HUES48 (cell line): ENCODE data around the gene HNRNPAB.
"Not testable (repeated sequence)": the region's sequence is repeated elsewhere in the genome, so short reads cannot be mapped to it uniquely, and the experiment has no call there.

Source experiments
- H3K27ac ChIP-seq: one replicate; pipeline ENCODE4 v1.7.0; 2013; ENCODE audit warnings: low read depth, low read length, inconsistent platforms
- H3K27me3 ChIP-seq: 2 replicates; pipeline ENCODE4 v1.6.1; 2013; ENCODE audit warnings: mild to moderate bottlenecking, low read length; ENCODE audit not compliant: control insufficient read depth, insufficient read depth
- H3K36me3 ChIP-seq: 2 replicates; pipeline ENCODE4 v1.6.1; 2013; ENCODE audit warnings: low read length; ENCODE audit not compliant: control insufficient read depth, insufficient read depth
- H3K4me1 ChIP-seq: 2 replicates; pipeline ENCODE4 v1.6.1; 2013; ENCODE audit warnings: mild to moderate bottlenecking, low read length; ENCODE audit not compliant: control insufficient read depth, insufficient read depth
- H3K4me3 ChIP-seq: 2 replicates; pipeline ENCODE4 v1.5.1; 2013; ENCODE audit warnings: mild to moderate bottlenecking, low read depth, low read length
- H3K9ac ChIP-seq: 2 replicates; pipeline ENCODE4 v1.6.1; 2013; ENCODE audit warnings: mild to moderate bottlenecking, low read depth, low read length, moderate library complexity
- H3K9me3 ChIP-seq: 2 replicates; pipeline ENCODE4 v1.6.1; 2013; ENCODE audit warnings: low read length; ENCODE audit not compliant: control insufficient read depth, insufficient read depth

The HNRNPAB gene

DNA sequence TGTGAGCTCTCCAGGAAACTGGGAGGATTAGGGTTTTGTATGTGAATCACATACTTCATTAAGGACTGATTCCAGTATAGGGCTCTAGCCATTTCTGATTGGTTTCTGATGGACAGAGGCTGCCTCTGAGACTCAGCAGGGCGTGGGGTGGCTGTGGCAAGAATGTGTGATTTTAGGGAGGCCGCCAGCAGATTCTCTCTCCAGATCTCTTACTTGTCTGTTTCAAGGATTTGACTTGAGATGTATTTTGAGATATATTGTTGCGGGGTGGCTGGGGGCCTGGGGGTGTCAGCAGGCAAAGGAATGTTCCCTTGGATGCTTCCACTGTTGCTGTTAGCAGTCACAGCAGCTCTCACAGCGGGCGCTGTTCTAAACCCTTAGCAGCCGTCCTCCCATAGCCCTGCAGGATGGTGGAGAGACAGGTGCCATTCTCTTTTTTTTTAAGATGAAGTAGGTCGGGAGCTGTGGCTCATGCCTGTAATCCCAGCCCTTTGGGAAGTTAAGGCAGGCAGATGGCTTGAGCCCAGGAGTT lies 8.0 kb upstream of the HNRNPAB start:
- H3K4me3 ChIP-seq = no peak overlapping the region
- peaks cover 2% of the 10 kb centered on the region; the same call in 1 of the 2 replicates for H3K9me3 ChIP-seq
- no peaks in the 10 kb centered on the region for H3K36me3 ChIP-seq
- H3K27ac ChIP-seq = peak overlapping the region; percentile 10
- no peak overlapping the region for H3K9ac ChIP-seq
- no peaks in the 10 kb centered on the region for H3K27me3 ChIP-seq
- H3K4me1 ChIP-seq = peaks cover 5% of the 10 kb centered on the region

DNA sequence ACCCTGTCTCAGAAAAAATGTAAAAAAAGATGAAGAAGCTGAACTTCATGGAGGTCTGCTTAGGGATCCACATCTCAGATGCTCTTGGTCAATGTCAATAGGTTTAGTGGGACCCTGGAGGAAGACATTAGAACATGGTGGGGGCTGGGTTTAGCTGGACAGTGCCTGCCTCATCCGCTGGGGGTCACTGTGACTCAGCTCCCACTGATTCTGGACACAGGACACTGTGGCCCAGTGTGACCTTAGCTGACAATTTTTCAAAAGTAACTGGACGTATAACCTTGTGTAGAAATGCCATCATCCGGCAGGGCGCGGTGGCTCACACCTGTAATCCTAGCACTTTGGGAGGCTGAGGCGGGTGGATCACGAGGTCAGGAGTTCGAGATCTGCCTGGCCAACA lies 7.3 kb upstream of the HNRNPAB start:
- Histone ChIP-seq H3K27ac (no peak overlapping the region), H3K4me1 (peaks cover 5% of the 10 kb centered on the region), H3K9ac (no peak overlapping the region), H3K9me3 (peaks cover 2% of the 10 kb centered on the region; the same call in 1 of the 2 replicates), H3K4me3 (no peak overlapping the region), H3K27me3 (peaks cover 3% of the 10 kb centered on the region; the same call in 1 of the 2 replicates), H3K36me3 (no peaks in the 10 kb centered on the region)

DNA sequence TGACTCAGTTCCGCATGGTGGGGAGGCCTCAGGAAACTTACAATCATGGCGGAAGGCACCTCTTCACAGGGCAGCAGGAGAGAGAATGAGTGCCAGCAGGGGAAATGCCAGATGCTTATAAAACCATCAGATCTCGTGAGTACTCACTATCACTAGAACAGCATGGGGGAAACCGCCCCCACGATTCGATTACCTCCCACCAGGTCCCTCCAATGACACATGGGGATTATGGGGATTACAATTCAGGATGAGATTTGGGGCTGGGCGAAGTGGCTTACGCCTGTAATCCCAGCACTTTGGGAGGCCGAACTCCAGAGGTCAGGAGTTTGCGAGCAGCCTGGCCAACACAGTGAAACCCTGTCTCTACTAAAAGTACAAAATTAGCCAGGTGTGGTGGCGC lies 6.2 kb upstream of the HNRNPAB start:
- H3K9ac ChIP-seq, H3K4me1 ChIP-seq, H3K36me3 ChIP-seq, H3K27ac ChIP-seq, H3K4me3 ChIP-seq, H3K9me3 ChIP-seq, H3K27me3 ChIP-seq: not testable (repeated sequence)

DNA sequence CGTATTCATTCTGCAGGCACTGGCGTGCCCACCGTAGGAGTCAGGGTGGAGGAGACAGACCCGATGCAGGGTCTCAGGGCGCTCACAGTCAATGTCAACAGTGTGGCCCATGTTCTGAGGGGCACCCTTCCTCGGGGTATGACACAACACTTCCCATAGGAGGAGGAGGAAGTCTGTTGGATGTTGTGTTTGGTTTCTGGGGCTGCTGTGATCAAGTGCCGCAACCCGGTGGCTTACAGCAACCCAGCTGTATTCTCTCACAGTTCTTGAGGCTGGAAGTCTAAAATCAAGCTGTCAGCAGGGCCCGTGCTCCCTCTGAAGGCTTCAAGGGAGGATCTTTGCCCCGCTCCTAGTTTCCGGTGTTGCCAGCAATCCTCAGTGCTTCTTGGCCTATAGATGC lies 5.6 kb upstream of the HNRNPAB start:
- Histone ChIP-seq H3K27ac (no peak overlapping the region), H3K9ac (no peak overlapping the region), H3K9me3 (no peaks in the 10 kb centered on the region), H3K36me3 (no peaks in the 10 kb centered on the region), H3K27me3 (peaks cover 4% of the 10 kb centered on the region; the same call in 1 of the 2 replicates), H3K4me3 (no peak overlapping the region), H3K4me1 (peaks cover 5% of the 10 kb centered on the region)

DNA sequence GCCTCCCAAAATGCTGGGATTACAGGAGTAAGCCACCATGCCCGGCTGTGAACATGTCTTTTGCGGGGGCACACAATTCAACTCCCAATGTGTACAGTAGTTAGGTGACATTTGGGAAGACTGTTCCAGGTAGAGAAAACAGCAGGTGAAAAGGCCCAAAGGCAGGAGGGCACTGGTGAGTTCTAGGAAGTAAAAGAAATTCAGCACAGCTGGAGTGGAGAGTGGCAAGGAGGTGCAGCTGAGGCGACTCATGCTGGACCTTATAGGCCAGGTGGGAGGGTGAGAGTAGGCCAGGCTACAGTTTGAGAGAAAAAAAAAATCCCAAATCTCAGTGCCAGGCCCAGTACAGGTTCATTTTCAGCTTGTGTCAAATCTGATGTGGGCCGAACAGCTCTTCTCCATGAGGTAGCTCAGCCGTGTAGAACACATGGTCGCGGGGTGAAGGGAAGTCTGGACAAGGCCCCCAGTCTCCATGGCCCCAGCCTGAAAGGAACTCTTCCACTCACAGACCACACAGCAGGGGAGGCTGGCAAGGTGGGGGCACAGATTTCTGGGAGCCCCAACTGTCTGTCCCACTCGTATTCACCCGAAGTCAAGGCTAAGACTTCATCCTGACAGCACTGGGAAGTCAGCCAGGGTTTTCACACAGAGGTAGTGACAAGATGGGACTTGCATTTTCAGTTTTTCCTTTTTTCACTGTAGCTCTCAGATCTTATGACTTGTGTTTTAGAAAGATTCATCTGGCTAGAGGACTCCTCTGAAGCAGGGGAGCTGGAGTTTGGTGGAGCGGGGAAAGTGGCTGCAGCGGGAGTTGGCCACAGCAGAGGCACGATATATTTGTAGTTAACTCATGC lies 4.5 kb upstream of the HNRNPAB start:
- no peaks in the 10 kb centered on the region for H3K9me3 ChIP-seq
- H3K27me3 ChIP-seq = peaks cover 4% of the 10 kb centered on the region; the same call in 1 of the 2 replicates
- H3K4me1 ChIP-seq = no peaks in the 10 kb centered on the region
- no peak overlapping the region for H3K9ac ChIP-seq
- H3K4me3 ChIP-seq = no peak overlapping the region
- no peak overlapping the region for H3K27ac ChIP-seq
- H3K36me3 ChIP-seq = no peaks in the 10 kb centered on the region

DNA sequence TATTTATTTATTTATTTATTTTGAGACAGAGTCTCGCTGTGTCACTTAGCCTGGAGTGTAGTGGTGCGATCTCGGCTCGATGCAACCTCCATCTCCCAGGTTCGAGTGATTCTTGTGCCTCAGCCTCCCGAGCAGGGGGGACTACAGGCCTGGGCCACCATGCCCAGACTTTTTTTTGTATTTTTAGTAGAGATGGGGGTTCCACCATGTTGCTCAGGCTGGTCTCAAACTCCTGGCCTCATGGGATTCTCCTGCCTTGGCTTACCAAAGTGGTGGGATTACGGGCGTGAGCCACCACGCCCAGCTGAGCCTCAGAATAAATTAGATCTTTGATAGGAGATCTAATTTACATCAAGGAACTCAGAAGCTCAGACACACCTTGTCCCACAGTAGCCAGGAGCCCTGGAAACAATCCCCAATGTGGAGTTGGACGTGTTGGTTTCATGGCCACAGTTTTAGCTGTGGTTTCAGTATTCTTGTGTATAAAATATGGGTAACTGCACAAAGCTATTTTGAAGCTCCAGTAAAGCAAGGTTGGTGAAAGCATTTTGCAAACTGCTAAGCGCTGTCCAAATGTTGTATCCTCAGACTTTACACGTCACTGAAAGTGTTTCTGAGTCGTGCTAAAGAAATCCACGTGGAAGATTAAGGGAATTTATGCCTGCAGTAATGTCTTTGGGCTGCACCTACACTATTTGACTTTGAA lies 3.0 kb upstream of the HNRNPAB start:
- Histone ChIP-seq H3K4me3 (no peak overlapping the region), H3K27ac (no peak overlapping the region), H3K9me3 (no peaks in the 10 kb centered on the region), H3K27me3 (peaks cover 4% of the 10 kb centered on the region; the same call in 1 of the 2 replicates), H3K9ac (no peak overlapping the region), H3K36me3 (peaks cover 11% of the 10 kb centered on the region), H3K4me1 (peaks cover 7% of the 10 kb centered on the region; the same call in 1 of the 2 replicates)

DNA sequence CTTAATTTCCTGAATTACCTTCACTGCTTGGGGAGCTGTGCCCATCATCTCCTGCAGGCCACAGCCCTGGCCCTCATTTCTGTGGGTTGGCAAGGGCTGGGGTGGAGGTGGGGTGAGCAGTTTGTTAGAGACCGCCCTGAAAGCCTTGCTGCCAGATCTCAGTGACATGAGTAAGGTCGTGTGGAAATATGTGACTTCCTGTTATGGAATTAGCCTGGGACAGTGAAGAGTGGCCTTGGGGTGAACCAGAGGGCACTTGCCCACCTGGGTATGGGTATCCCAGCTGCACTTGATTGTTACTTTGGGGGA lies 2.5 kb upstream of the HNRNPAB start:
- Histone ChIP-seq H3K4me1 (peaks cover 10% of the 10 kb centered on the region; the same call in 1 of the 2 replicates), H3K27me3 (peaks cover 4% of the 10 kb centered on the region; the same call in 1 of the 2 replicates), H3K9me3 (no peaks in the 10 kb centered on the region), H3K9ac (no peak overlapping the region), H3K27ac (no peak overlapping the region), H3K4me3 (no peak overlapping the region), H3K36me3 (peaks cover 16% of the 10 kb centered on the region)

DNA sequence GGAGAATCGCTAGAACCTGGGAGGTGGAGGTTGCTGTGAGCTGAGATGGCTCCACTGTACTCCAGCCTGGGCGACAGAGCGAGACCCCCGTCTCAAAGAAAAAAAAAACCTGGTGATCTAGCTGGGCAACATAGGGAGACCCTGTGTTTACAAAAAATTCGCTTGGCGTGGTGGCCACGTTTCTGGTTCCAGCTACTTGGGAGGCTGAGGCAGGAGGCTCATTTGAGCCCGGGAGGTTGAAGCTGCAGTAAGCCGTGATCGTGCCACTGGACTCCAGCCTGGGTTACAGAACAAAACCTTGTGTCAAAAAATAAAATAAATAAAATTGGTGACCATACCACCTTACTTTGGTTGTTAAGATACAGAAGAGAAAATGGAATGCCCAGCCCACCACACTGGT lies 1.8 kb upstream of the HNRNPAB start:
- Histone ChIP-seq H3K9ac (no peak overlapping the region), H3K4me3 (no peak overlapping the region), H3K36me3 (peaks cover 22% of the 10 kb centered on the region), H3K4me1 (peaks cover 10% of the 10 kb centered on the region; the same call in 1 of the 2 replicates), H3K27me3 (peaks cover 4% of the 10 kb centered on the region; the same call in 1 of the 2 replicates), H3K27ac (no peak overlapping the region), H3K9me3 (no peaks in the 10 kb centered on the region)

DNA sequence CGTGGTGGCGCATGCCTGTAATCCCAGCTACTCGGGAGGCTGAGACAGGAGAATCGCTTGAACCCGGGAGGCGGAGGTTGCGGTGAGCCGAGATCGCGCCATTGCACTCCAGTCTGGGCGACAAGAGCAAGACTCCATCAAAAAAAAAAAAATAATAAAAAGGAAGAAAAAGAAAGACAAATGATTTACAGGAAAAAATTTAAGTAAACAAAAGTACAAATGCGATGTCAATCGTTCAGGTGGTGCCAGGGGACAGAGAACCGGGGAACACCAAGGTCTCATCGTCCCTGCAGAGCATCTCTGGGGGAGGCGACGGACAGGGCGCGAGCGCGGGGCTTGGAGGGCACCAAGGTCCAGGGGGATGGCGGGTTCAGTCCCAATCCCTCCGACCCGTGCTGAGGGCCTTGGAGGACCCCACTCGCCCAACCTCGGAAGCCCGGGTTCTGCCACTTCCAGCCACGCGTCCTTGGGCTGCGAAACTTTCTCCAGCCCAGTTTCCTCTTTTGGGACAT lies 607 bp upstream of the HNRNPAB start:
- Histone ChIP-seq H3K4me1 (peaks cover 10% of the 10 kb centered on the region; the same call in 1 of the 2 replicates), H3K27ac (peak overlapping the region; percentile 75), H3K36me3 (peaks cover 34% of the 10 kb centered on the region), H3K4me3 (peak overlapping the region; percentile 100), H3K27me3 (peaks cover 4% of the 10 kb centered on the region; the same call in 1 of the 2 replicates), H3K9me3 (no peaks in the 10 kb centered on the region), H3K9ac (peak overlapping the region; percentile 68)

DNA sequence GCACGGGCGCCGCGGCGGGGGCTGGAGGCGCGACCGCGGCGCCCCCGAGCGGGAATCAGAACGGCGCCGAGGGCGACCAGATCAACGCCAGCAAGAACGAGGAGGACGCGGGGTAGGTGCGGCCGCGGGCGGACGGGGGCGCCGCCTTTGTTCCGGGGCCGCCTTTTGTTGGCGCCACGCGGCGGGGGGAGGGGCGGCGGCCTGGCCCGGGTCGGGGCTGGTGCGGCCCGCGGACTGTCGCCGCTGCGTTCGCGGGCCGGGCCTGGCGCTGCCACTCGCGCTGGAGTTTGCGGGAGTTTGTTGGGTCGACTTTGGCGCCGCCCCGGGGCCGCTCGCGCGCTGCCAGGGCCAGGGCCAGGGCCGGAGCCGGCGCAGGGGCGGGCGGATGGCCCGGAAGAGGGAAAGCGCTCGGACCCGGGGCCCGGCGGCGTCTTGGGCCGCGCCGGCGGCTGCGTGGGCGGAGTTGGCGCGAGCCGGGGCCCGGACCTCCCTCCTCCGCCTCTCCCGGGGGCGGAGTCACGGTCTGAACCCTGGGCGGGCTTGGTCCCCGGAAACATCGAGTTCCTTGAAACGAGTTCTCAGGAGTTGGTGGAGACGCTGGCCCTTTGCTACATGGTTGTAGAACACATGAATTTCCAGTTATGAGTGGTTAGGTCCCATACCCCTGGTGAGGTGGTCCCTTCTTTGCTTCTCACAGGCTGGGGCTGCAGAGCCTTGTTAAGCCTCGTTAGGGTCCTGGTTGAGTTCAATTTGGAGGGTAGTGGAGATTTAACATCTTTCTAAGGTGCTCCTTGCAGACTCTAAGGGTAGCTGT lies 809 bp downstream of the HNRNPAB start:
- H3K27ac ChIP-seq = peak overlapping the region; percentile 82
- H3K36me3 ChIP-seq = peaks cover 48% of the 10 kb centered on the region
- peak overlapping the region; percentile 100 for H3K4me3 ChIP-seq
- no peaks in the 10 kb centered on the region for H3K9me3 ChIP-seq
- peaks cover 10% of the 10 kb centered on the region; the same call in 1 of the 2 replicates for H3K4me1 ChIP-seq
- H3K9ac ChIP-seq = peak overlapping the region; percentile 99
- peaks cover 4% of the 10 kb centered on the region; the same call in 1 of the 2 replicates for H3K27me3 ChIP-seq
